Femur (tissue), 1 donor: ENCODE data around the gene KIR2DL3.

Experiments
- DNase-seq: peaks from one replicate; pipeline ENCODE4 v3.0.0-alpha.2; 2017

The KIR2DL3 gene

GRCh38 chr19:54795758-54796157 lies 57.4 kb downstream of the KIR2DL3 start:
- no peak for DNase-seq
